K562 (cell line): ENCODE data around the gene CACNA1C. TPM values are rescaled to one million over a fixed set of nuclear protein-coding genes. Genes with fewer than 3 reads are reported as not detected.

Experiments
- ATAC-seq: fragments of 200-7000 bp; cut with Tn5 transposase; 3 replicates; pipeline ENCODE4 v1.9.1; 2020; ENCODE audit warnings: moderate library complexity
- BruUV-seq: library from RNA; stranded (reverse); fragments of 400-500 nt; replicated peaks from 2 replicates; lab custom pipeline; 2021; lab: Mats Ljungman, UMichigan
- CTCF ChIA-PET: fragments of 300-600 bp; formaldehyde crosslinking; extraction: SDS; loops from one replicate; lab custom pipeline; 2021; ENCODE audit warnings: low intra/inter-chr PET ratio; lab: Yijun Ruan, JAX
- POLR2A ChIA-PET: fragments of 300-600, 350-650 bp; sonication (Branson Sonifier 250); formaldehyde crosslinking; extraction: SDS; loops from one replicate; lab custom pipeline; 2021; ENCODE audit warnings: antibody characterized with exemption, inconsistent platforms; lab: Yijun Ruan, JAX
- DNase-seq, 4 experiments: peaks; one replicate each; pipeline versions ENCODE4 v3.0.0 to v3.0.0-alpha.2; 2011 to 2018; ENCODE audit warnings: low spot score in 3 of 4, mixed read lengths in 3 of 4; ENCODE audit errors: extremely low read depth in 1 of 4
- FAIRE-seq: peaks from 2 replicates; lab custom pipeline; 2011; peaks lifted over from hg19 to GRCh38; lab: Jason Lieb, UNC
- H2AFZ ChIP-seq: 2 replicates; pipeline ENCODE4 v1.6.0; 2011; ENCODE audit warnings: low read depth, low read length, control low read depth, inconsistent platforms
- H3K27ac ChIP-seq: fragments of 200-600 bp; 3 replicates; pipeline ENCODE4 v1.8.0; 2011; ENCODE audit warnings: low read depth, mild to moderate bottlenecking, control low read depth, inconsistent platforms, low read length, moderate library complexity, mixed read lengths; ENCODE audit errors: extremely low read depth
- H3K27me3 ChIP-seq, 2 experiments: fragments of 300-600 bp in 1 of 2; 2 replicates in 1 of 2; 3 replicates in 1 of 2; pipeline versions ENCODE4 v1.6.0 to v1.8.0; 2011; ENCODE audit warnings: inconsistent platforms in 2 of 2, low read length in 2 of 2, mild to moderate bottlenecking in 1 of 2, mixed read lengths in 1 of 2, moderate library complexity in 1 of 2; ENCODE audit not compliant: control insufficient read depth in 2 of 2, insufficient read depth in 2 of 2
- H3K36me3 ChIP-seq: fragments of 300-600 bp; 3 replicates; pipeline ENCODE4 v1.8.0; 2011; ENCODE audit warnings: mild to moderate bottlenecking, low read length, inconsistent platforms; ENCODE audit not compliant: control insufficient read depth, insufficient read depth
- H3K4me1 ChIP-seq, 2 experiments: fragments of 200-600 bp in 1 of 2; replicated peaks in 1 of 2; 2 replicates in 1 of 2; 3 replicates in 1 of 2; pipeline versions ENCODE4 v1.5.1 to v1.8.0; 2011; ENCODE audit warnings: inconsistent platforms in 2 of 2, low read length in 2 of 2, mild to moderate bottlenecking in 1 of 2, mixed read lengths in 1 of 2, moderate library complexity in 1 of 2; ENCODE audit not compliant: control insufficient read depth in 2 of 2, insufficient read depth in 2 of 2
- H3K4me2 ChIP-seq: 2 replicates; pipeline ENCODE4 v1.6.1; 2011; ENCODE audit warnings: low read length, control low read depth, inconsistent platforms, mixed read lengths; ENCODE audit not compliant: insufficient read depth
- H3K4me3 ChIP-seq: fragments of 200-600 bp; sonication (generic), shearing (Covaris generic); 2 replicates; pipeline ENCODE4 v1.5.1; 2016; ENCODE audit warnings: control low read depth, inconsistent platforms
- H3K79me2 ChIP-seq: fragments of 200-600 bp; 3 replicates; pipeline ENCODE4 v1.8.0; 2011; ENCODE audit warnings: low read length, inconsistent platforms; ENCODE audit not compliant: control insufficient read depth, insufficient read depth
- H3K9ac ChIP-seq, 2 experiments: 2 replicates each; pipeline versions ENCODE4 v1.6.0 to v1.6.1; 2011; ENCODE audit warnings: low read depth in 2 of 2, low read length in 2 of 2, control low read depth in 1 of 2, inconsistent platforms in 1 of 2, mild to moderate bottlenecking in 1 of 2, mixed read lengths in 1 of 2; ENCODE audit not compliant: insufficient read depth in 1 of 2
- H3K9me1 ChIP-seq: one replicate; pipeline ENCODE4 v1.6.0; 2011; ENCODE audit warnings: inconsistent platforms, mild to moderate bottlenecking, low read length, moderate library complexity; ENCODE audit not compliant: control insufficient read depth, insufficient read depth
- H3K9me3 ChIP-seq: replicated peaks from 2 replicates; pipeline ENCODE4 v1.5.1; 2011; ENCODE audit warnings: low read depth, low read length, inconsistent platforms; ENCODE audit not compliant: control insufficient read depth, insufficient read depth
- H4K20me1 ChIP-seq: replicated peaks from 2 replicates; pipeline ENCODE4 v1.6.1; 2011; ENCODE audit warnings: low read length, inconsistent platforms, mixed read lengths; ENCODE audit not compliant: control insufficient read depth, insufficient read depth
- HDAC8 ChIP-seq: fragments of 450-650 bp; IDR thresholded peaks from 2 replicates; pipeline ENCODE4 v1.6.1; 2016; ENCODE audit warnings: mild to moderate bottlenecking, missing genetic modification characterization, moderate library complexity, missing compliant biosample characterization
- PTBP1 ChIP-seq: fragments of 200-400 bp; formaldehyde crosslinking; IDR thresholded peaks from 2 replicates; pipeline ENCODE4 v1.6.1; 2017; ENCODE audit warnings: low read depth, low read length
- SMAD1 ChIP-seq: fragments of 150-350 bp; IDR thresholded peaks from 2 replicates; pipeline ENCODE4 v1.6.1; 2014; ENCODE audit warnings: low read length, low read depth; ENCODE audit not compliant: partially characterized antibody
- TEAD1 ChIP-seq, 2 experiments: fragments of 450-650 bp in 1 of 2; sonication (generic) in 1 of 2; formaldehyde crosslinking; IDR thresholded peaks; 2 replicates each; pipeline versions ENCODE4 v1.4.0 to v1.8.0; 2020 to 2022; ENCODE audit warnings: mild to moderate bottlenecking in 2 of 2, missing genetic modification reagents in 1 of 2
- ZNF224 ChIP-seq: sonication (generic); formaldehyde crosslinking; IDR thresholded peaks from 2 replicates; pipeline ENCODE4 v1.8.0; 2022; ENCODE audit warnings: mild to moderate bottlenecking, missing genetic modification reagents
- ZNF280B ChIP-seq: fragments of 250-450 bp; sonication (Bioruptor Pico); IDR thresholded peaks from 2 replicates; pipeline ENCODE4 v1.5.1; 2021; ENCODE audit warnings: mild to moderate bottlenecking
- ZNF780A ChIP-seq: fragments of 250-450 bp; sonication (Bioruptor Pico); IDR thresholded peaks from 2 replicates; pipeline ENCODE4 v1.5.0; 2021; ENCODE audit warnings: mild to moderate bottlenecking
- WGBS: fragments of 100-300 bp; shearing (Covaris generic); methylation state at CpG from one replicate; pipeline ENCODE4 v1.1.6; 2016; ENCODE audit warnings: low coverage, mixed read lengths; ENCODE audit not compliant: insufficient coverage; ENCODE audit errors: missing lambda C conversion rate; 5-methylcytosine and 5-hydroxymethylcytosine counted together
- in situ Hi-C: fragments of 300-500 bp; cut with MboI; formaldehyde crosslinking; loops from 4 replicates; pipeline ENCODE4 v1.15.0; 2018; ENCODE audit warnings: inconsistent platforms, mixed read lengths
- intact Hi-C: fragments of 100-400 bp; cut with micrococcal nuclease; formaldehyde crosslinking; loops from 2 replicates; pipeline ENCODE4 v1.14.2; 2022
- polyA plus RNA-seq, 8 experiments: library from polyadenylated mRNA; depleted of rRNA in 4 of 8; stranded (reverse) in 5 of 8; unstranded in 3 of 8; fragments of >200 nt; fragmentation: Nextera tagmentation in 2 of 8; fragmentation: Illumina TruSeq in 1 of 8; extraction: Ambion mirVana in 2 of 8; extraction: Trizol in 1 of 8; gene quantifications; 2 replicates each; pipeline versions ENCODE4 v1.2.1 to v1.2.3, GENCODE V29; 2011 to 2014; ENCODE audit warnings: inconsistent platforms in 1 of 8, missing spikeins in 1 of 8
- total RNA-seq, 7 experiments: library from RNA; depleted of rRNA in 6 of 7; stranded (reverse); fragments of >200 nt in 6 of 7; fragmentation: Illumina TruSeq in 2 of 7; extraction: Trizol in 2 of 7; gene quantifications; 2 replicates each; pipeline versions ENCODE4 v1.2.1 to v1.2.3, GENCODE V29; 2011 to 2021; ENCODE audit warnings: low replicate concordance in 1 of 7

The CACNA1C gene
- total and polyA plus RNA-seq, 9 of the 15 experiments (the other 6 are each of a cell fraction or from before 2014, with no cell fraction given), result not detected

GRCh38 chr12:2039034-2039433 lies 13.8 kb upstream of the CACNA1C start (continued):
- TF ChIP-seq SMAD1 (no peak), ZNF780A (CRISPR knock-in tag) (no peak), TEAD1 (CRISPR knock-in tag; IDR thresholded peaks at IDR 0.05) (no peak)

- Histone ChIP-seq H3K36me3 (no peaks in the 10 kb centered on the region), H3K27ac (no peak overlapping the region), H3K9ac (no peak overlapping the region), H3K27me3 (peaks cover 5 to 7% of the 10 kb centered on the region in 2 experiments; a peak in 3 of 5 replicates), H3K4me3 (no peak overlapping the region), H3K4me1 (no peaks in the 10 kb centered on the region), H3K9me1 (no peaks in the 10 kb centered on the region), H3K9me3 (no peaks in the 10 kb centered on the region), H3K4me2 (no peak overlapping the region), H4K20me1 (no peaks in the 10 kb centered on the region), H3K79me2 (no peaks in the 10 kb centered on the region), H2AFZ (no peak overlapping the region)
- DNase-seq (no peak), FAIRE-seq (no peak), ATAC-seq (no peak)
- intact Hi-C loops (no loop called here), in situ Hi-C loops (no loop called here)
- no TSS peak for BruUV-seq
- ChIA-PET CTCF (no interaction called here), POLR2A (no interaction called here)
- TF ChIP-seq HDAC8, result no peak
- 3% methylated on average over 2 of the region's 2 CpGs for WGBS
These were observed 9.7 kb upstream of the CACNA1C start for GRCh38 chr12:2043054-2043453.

- Histone ChIP-seq H3K79me2 (no peaks in the 10 kb centered on the region), H3K9ac (no peak overlapping the region), H3K9me1 (no peaks in the 10 kb centered on the region), H4K20me1 (no peaks in the 10 kb centered on the region), H3K4me3 (no peak overlapping the region), H3K4me1 (no peaks in the 10 kb centered on the region), H3K27me3 (peaks cover 5 to 7% of the 10 kb centered on the region in 2 experiments; a peak in 3 of 5 replicates), H3K36me3 (no peaks in the 10 kb centered on the region), H2AFZ (no peak overlapping the region), H3K27ac (no peak overlapping the region), H3K9me3 (no peaks in the 10 kb centered on the region), H3K4me2 (no peak overlapping the region)
- WGBS, result 0% methylated on average over 6 of the region's 6 CpGs
- in situ Hi-C loops, result no loop called here
- ATAC-seq, result no peak
- DNase-seq, result no peak
- intact Hi-C loops, result no loop called here
- no peak for FAIRE-seq
- CTCF ChIA-PET, result no interaction called here
- TF ChIP-seq PTBP1 (no peak), ZNF280B (CRISPR knock-in tag) (no peak), ZNF224 (no peak)
- POLR2A ChIA-PET, result no interaction called here
- BruUV-seq, result no TSS peak
These were observed 8.6 kb upstream of the CACNA1C start for GRCh38 chr12:2044165-2044564.
